ENCODE results near the gene BATF2. TPM values are rescaled to one million over a fixed set of nuclear protein-coding genes. Genes with fewer than 3 reads are reported as not detected.

The BATF2 gene
- total RNA-seq, 4 donors from 2014 or later = 0.15 to 0.62 TPM; not detected in 2

GRCh38 chr11:64951529-64951928 lies 45.2 kb downstream of the BATF2 start:
- intact Hi-C loops (cut with DNase I; ENCODE audit: low total_unique reads) = no loop called here
- no peak for DNase-seq (ENCODE audit: low spot score in 2 of 2)
- no peak for TF ChIP-seq CTCF (IDR thresholded peaks at IDR 0.05)
- no peak for TF ChIP-seq POLR2A (IDR thresholded peaks at IDR 0.05)
- 60 to 62% methylated on average over 4 of the region's 4 CpGs for WGBS, 2 donors
- no peak overlapping the region for H3K4me3 ChIP-seq (ENCODE audit: low read depth, poor library complexity, severe bottlenecking)

- intact Hi-C loops (cut with DNase I; ENCODE audit: low total_unique reads) = no loop called here
- TF ChIP-seq POLR2A (IDR thresholded peaks at IDR 0.05) (no peak), CTCF (IDR thresholded peaks at IDR 0.05) (no peak)
- H3K4me3 ChIP-seq (ENCODE audit: low read depth, poor library complexity, severe bottlenecking) = no peak overlapping the region
- WGBS, 2 donors = 64 to 72% methylated on average over 5 of the region's 5 CpGs
- no peak for DNase-seq (ENCODE audit: low spot score in 2 of 2)
Measured at GRCh38 chr11:64947208-64947814, 49.5 kb downstream of the BATF2 start.

Small RNAs within 50 kb of the gene (microRNA-seq; reads per million reads assigned to microRNA genes)
- gene MIR6879 (ENCODE audit: borderline number of aligned reads in 1 of 2, borderline replicate concordance in 2 of 2) = 0 to 0.68 reads per million in 2 donors

Other genes with a start within 250 kb of the BATF2 start
- 1 to 10 TPM in 1 of 4 donors, under 1 TPM in 3; 0.11 to 2.0 (median 0.44) TPM for gene PYGM, start 237.0 kb downstream of the BATF2 start, total RNA-seq
- gene SF1, start 218.4 kb downstream of the BATF2 start, total RNA-seq = 100 to 1,000 TPM; 130 to 327 (median 178) TPM
- 10 to 100 TPM in 3 of 4 donors, 1 to 10 TPM in 1; 9.3 to 29.8 (median 19.5) TPM for gene MAP4K2, start 193.8 kb downstream of the BATF2 start, total RNA-seq
- 10 to 100 TPM; 20.5 to 42.7 (median 32.2) TPM for gene MEN1, start 186.4 kb downstream of the BATF2 start, total RNA-seq
- gene CDC42BPG, start 152.3 kb downstream of the BATF2 start, total RNA-seq = 10 to 100 TPM; 40.3 to 81.3 (median 50.1) TPM
- gene EHD1, start 118.3 kb downstream of the BATF2 start, total RNA-seq = 10 to 100 TPM; 81.0 to 98.9 (median 90.5) TPM
- 100 to 1,000 TPM in 1 of 4 donors, 10 to 100 TPM in 3; 73.8 to 118 (median 91.2) TPM for gene ATG2A, start 79.8 kb downstream of the BATF2 start, total RNA-seq
- 10 to 100 TPM; 21.8 to 43.6 (median 34.0) TPM for gene PPP2R5B, start 72.3 kb downstream of the BATF2 start, total RNA-seq
- gene GPHA2, start 61.1 kb downstream of the BATF2 start, total RNA-seq = not detected
- gene MAJIN, start 24.9 kb downstream of the BATF2 start, total RNA-seq = not detected
- 100 to 1,000 TPM; 101 to 260 (median 110) TPM for gene ARL2, start 17.2 kb upstream of the BATF2 start, total RNA-seq
- 10 to 100 TPM; 16.9 to 48.0 (median 22.7) TPM for gene SNX15, start 30.5 kb upstream of the BATF2 start, total RNA-seq
- gene SAC3D1, start 44.2 kb upstream of the BATF2 start, total RNA-seq = 10 to 100 TPM; 11.6 to 15.1 (median 12.9) TPM
- gene NAALADL1, start 61.6 kb upstream of the BATF2 start, total RNA-seq = 10 to 100 TPM in 2 of 4 donors, 1 to 10 TPM in 2; 1.5 to 11.9 (median 9.7) TPM
- 1 to 10 TPM; 1.0 to 2.4 (median 1.7) TPM for gene CDCA5, start 87.1 kb upstream of the BATF2 start, total RNA-seq
- gene ZFPL1, start 87.3 kb upstream of the BATF2 start, total RNA-seq = 10 to 100 TPM; 45.8 to 72.3 (median 54.8) TPM
- 100 to 1,000 TPM; 373 to 932 (median 648) TPM for gene VPS51, start 99.2 kb upstream of the BATF2 start, total RNA-seq
- 100 to 1,000 TPM; 118 to 374 (median 160) TPM for gene TM7SF2, start 114.9 kb upstream of the BATF2 start, total RNA-seq
- 10 to 100 TPM; 10.7 to 24.9 (median 17.7) TPM for gene ZNHIT2, start 120.7 kb upstream of the BATF2 start, total RNA-seq
- gene FAU, start 125.2 kb upstream of the BATF2 start, total RNA-seq = 1,000 to 10,000 TPM in 2 of 4 donors, 100 to 1,000 TPM in 2; 574 to 1,562 (median 887) TPM
- 100 to 1,000 TPM in 1 of 4 donors, 10 to 100 TPM in 3; 61.0 to 107 (median 82.4) TPM for gene MRPL49, start 125.3 kb upstream of the BATF2 start, total RNA-seq
- 10 to 100 TPM; 21.9 to 60.3 (median 47.8) TPM for gene SYVN1, start 137.5 kb upstream of the BATF2 start, total RNA-seq
- gene SPDYC, start 173.3 kb upstream of the BATF2 start, total RNA-seq = not detected
- 100 to 1,000 TPM; 284 to 464 (median 363) TPM for gene CAPN1, start 185.0 kb upstream of the BATF2 start, total RNA-seq

All from lower leg skin (tissue), 4 donors.